Neural crest cell (in vitro differentiated cells): Measurements from ENCODE around the gene PIK3R2. TPM values are rescaled to one million over a fixed set of nuclear protein-coding genes. Genes with fewer than 3 reads are reported as not detected.

Source experiments
- DNase-seq: peaks from one replicate; pipeline ENCODE4 v3.0.0; 2021; ENCODE audit warnings: low read depth, mixed read lengths, low spot score
- H3K27ac Mint-ChIP-seq: one replicate; pipeline ENCODE4 v1.8.0; 2021; ENCODE audit warnings: mild to moderate bottlenecking, mixed read lengths; ENCODE audit not compliant: unreplicated experiment
- H3K27me3 Mint-ChIP-seq: 2 replicates; pipeline ENCODE4 v1.8.0; 2021; ENCODE audit warnings: low read depth, mild to moderate bottlenecking, mixed read lengths
- H3K36me3 Mint-ChIP-seq: 2 replicates; pipeline ENCODE4 v1.8.0; 2021; ENCODE audit warnings: low read depth, mild to moderate bottlenecking, mixed read lengths
- H3K4me1 Mint-ChIP-seq: 2 replicates; pipeline ENCODE4 v1.8.0; 2021; ENCODE audit warnings: mixed read lengths
- H3K4me3 Mint-ChIP-seq: one replicate; pipeline ENCODE4 v1.8.0; 2021; ENCODE audit warnings: mild to moderate bottlenecking, mixed read lengths
- H3K9me3 Mint-ChIP-seq: 2 replicates; pipeline ENCODE4 v1.8.0; 2021; ENCODE audit warnings: mixed read lengths
- total RNA-seq: library from RNA; stranded (reverse); gene quantifications from 2 replicates; pipeline ENCODE4 v1.2.1, GENCODE V29; 2021
- TF ChIP-seq, protein P1 (sequence below): fragments of 200-600 bp; sonication (generic); conservative IDR thresholded peaks from 2 replicates; pipeline ENCODE4 v1.5.0; 2021; ENCODE audit warnings: antibody characterized with exemption, mild to moderate bottlenecking

The PIK3R2 gene
- total RNA-seq, 1 donor from 2014 or later = 72.5 TPM

- TF ChIP-seq, protein P1, sequence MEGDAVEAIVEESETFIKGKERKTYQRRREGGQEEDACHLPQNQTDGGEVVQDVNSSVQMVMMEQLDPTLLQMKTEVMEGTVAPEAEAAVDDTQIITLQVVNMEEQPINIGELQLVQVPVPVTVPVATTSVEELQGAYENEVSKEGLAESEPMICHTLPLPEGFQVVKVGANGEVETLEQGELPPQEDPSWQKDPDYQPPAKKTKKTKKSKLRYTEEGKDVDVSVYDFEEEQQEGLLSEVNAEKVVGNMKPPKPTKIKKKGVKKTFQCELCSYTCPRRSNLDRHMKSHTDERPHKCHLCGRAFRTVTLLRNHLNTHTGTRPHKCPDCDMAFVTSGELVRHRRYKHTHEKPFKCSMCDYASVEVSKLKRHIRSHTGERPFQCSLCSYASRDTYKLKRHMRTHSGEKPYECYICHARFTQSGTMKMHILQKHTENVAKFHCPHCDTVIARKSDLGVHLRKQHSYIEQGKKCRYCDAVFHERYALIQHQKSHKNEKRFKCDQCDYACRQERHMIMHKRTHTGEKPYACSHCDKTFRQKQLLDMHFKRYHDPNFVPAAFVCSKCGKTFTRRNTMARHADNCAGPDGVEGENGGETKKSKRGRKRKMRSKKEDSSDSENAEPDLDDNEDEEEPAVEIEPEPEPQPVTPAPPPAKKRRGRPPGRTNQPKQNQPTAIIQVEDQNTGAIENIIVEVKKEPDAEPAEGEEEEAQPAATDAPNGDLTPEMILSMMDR = no peak
- no peaks in the 10 kb centered on the region for H3K9me3 Mint-ChIP-seq
- peak; percentile 37 for DNase-seq
- peaks cover 11% of the 10 kb centered on the region for H3K4me1 Mint-ChIP-seq
- H3K4me3 Mint-ChIP-seq = peak overlapping the region; percentile 86
- H3K27me3 Mint-ChIP-seq = peaks cover 22% of the 10 kb centered on the region
- no peaks in the 10 kb centered on the region for H3K36me3 Mint-ChIP-seq
- no peak overlapping the region for H3K27ac Mint-ChIP-seq
These were observed 43.0 kb upstream of the PIK3R2 start for GRCh38 chr19:18109733-18110608.

GRCh38 chr19:18110609-18111232 lies 42.2 kb upstream of the PIK3R2 start:
- peak overlapping the region; percentile 49 for H3K4me3 Mint-ChIP-seq
- TF ChIP-seq, protein P1 = no peak
- H3K27me3 Mint-ChIP-seq = peaks cover 22% of the 10 kb centered on the region
- H3K36me3 Mint-ChIP-seq = no peaks in the 10 kb centered on the region
- H3K27ac Mint-ChIP-seq = no peak overlapping the region
- H3K4me1 Mint-ChIP-seq = peaks cover 11% of the 10 kb centered on the region
- DNase-seq = no peak
- no peaks in the 10 kb centered on the region for H3K9me3 Mint-ChIP-seq

GRCh38 chr19:18112989-18113478 lies 39.9 kb upstream of the PIK3R2 start:
- peak overlapping the region; percentile 75 for H3K4me3 Mint-ChIP-seq
- TF ChIP-seq, protein P1 = peak; percentile 89
- H3K27me3 Mint-ChIP-seq = peaks cover 22% of the 10 kb centered on the region

GRCh38 chr19:18113827-18114226 lies 39.1 kb upstream of the PIK3R2 start:
- H3K4me3 Mint-ChIP-seq = no peak overlapping the region
- TF ChIP-seq, protein P1 = no peak
- DNase-seq = no peak
- no peaks in the 10 kb centered on the region for H3K9me3 Mint-ChIP-seq
- H3K27ac Mint-ChIP-seq = no peak overlapping the region
- H3K36me3 Mint-ChIP-seq = no peaks in the 10 kb centered on the region
- H3K27me3 Mint-ChIP-seq = peaks cover 16% of the 10 kb centered on the region
- H3K4me1 Mint-ChIP-seq = peaks cover 22% of the 10 kb centered on the region

More at GRCh38 chr19:18112989-18113478, 39.9 kb upstream of the PIK3R2 start:
- H3K27ac Mint-ChIP-seq = no peak overlapping the region
- DNase-seq = peak; percentile 95
- peaks cover 19% of the 10 kb centered on the region for H3K4me1 Mint-ChIP-seq
- H3K9me3 Mint-ChIP-seq = no peaks in the 10 kb centered on the region
- H3K36me3 Mint-ChIP-seq = no peaks in the 10 kb centered on the region

DNA sequence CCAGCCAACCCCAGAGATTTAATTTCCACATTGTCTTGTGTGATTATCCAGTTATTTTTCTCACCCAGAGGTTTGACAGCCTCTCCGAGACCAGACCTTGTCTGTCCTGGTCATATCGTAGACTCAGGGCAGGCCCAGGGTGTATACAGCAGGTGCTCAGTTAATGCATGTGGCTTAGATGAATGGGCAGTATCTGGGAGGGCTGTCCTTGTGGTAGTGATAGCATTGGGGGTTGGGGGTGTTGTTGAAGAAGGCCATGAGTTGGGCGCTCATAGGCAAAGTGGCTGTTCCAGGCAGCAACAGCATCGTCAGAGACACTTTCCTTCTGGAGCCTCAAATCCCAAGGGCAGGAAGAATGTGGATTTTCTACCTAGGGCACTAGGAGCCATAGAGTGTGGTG lies 38.5 kb upstream of the PIK3R2 start:
- H3K36me3 Mint-ChIP-seq = no peaks in the 10 kb centered on the region
- H3K27ac Mint-ChIP-seq = no peak overlapping the region
- peaks cover 22% of the 10 kb centered on the region for H3K4me1 Mint-ChIP-seq
- TF ChIP-seq, protein P1 = no peak
- H3K9me3 Mint-ChIP-seq = no peaks in the 10 kb centered on the region
- peak overlapping the region; percentile 70 for H3K4me3 Mint-ChIP-seq
- peaks cover 10% of the 10 kb centered on the region for H3K27me3 Mint-ChIP-seq
- no peak for DNase-seq
